NCI-H510A (cell line): ENCODE data around the gene DEFB129.
"Not testable (repeated sequence)": the region's sequence is repeated elsewhere in the genome, so short reads cannot be mapped to it uniquely, and the experiment has no call there.

ENCODE experiments used
- DNase-seq: peaks from one replicate; lab custom pipeline; 2025; lab: John Stamatoyannopoulos, UW

DEFB129 gene, protein sequence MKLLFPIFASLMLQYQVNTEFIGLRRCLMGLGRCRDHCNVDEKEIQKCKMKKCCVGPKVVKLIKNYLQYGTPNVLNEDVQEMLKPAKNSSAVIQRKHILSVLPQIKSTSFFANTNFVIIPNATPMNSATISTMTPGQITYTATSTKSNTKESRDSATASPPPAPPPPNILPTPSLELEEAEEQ

DNA sequence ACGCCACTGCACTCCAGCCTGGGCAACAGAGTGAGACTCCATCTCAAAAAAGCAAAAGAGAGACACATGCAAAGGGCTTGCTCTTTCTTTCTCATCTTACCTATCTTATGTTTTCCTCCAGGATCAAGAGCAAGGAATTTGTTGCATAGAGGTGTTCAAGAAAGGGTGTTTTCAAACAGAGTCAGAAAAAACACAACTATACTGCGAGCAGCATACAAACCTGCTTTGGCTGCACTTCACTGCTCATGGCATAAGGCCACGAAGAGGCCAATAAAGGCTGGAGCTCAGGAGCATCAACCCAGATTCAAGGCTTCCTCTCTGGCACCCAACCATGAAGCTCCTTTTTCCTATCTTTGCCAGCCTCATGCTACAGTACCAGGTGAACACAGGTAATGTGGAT lies at the start of gene DEFB129:
DEFB129 (plus strand) TSS at position 301 of the 400 bp plus-strand sequence; CDS start at position 332, 31 bp downstream.
- DNase-seq = no peak

DNA sequence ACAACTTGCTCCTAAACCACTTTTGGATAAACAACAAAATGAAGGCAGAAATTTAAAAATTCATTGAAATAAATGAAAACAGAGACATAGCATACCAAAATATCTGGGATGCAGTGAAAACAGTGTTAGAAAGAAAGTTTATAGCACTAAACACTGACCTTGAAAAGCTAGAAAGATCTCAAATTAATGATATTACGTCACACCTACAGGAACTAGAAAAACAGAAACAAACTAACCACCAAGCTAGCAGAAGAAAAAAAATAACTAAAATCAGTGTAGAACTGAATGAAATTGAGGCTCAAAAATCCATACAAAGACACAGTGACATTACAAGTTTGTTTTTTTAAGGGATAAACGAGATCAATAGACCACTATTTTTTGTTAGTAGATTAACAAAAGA lies 42.8 kb upstream of the DEFB129 start:
- no peak for DNase-seq

DNA sequence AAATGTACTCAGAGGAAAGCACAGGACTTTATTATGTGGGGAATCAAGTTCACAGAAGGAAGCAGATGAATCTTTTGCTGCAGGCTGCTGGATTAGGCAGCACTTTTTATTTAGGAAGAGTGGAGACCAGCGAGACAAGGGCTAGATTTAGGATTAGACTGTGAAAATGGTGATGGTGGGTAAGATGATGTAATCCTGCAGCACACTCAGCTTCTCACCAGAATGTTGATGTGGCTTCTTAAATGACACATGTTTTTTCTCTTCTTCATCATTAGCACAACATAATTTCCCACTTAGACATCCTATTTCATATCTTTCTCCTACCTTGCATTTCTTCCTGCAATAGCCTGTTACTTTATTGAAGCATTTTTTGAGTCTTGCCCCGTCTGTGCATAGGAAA lies 39.3 kb upstream of the DEFB129 start:
- no peak for DNase-seq

DNA sequence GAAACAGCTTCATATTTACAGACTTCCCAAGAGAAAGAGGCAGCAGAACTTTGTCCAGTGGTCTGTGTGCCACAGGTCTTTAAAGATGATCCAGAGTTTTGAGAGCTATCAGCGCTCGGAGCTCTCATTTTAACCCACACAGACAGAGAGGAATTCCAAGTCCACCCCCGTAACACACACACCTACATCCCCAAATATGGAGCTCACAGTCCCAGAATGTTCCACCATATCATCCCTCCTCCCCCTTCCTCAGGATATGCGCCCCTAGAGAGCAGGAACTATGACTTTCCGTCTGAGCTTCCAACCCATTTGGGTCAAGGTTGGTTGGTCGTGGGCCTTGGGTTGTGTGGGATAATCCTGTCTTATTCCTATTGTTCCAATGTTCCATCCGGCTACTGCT lies 37.4 kb upstream of the DEFB129 start, which contains the start of gene DEFB128:
DEFB128 (minus strand) TSS at position 101 of the 400 bp plus-strand sequence; CDS start at position 13, 88 bp downstream.
- DNase-seq = no peak

DNA sequence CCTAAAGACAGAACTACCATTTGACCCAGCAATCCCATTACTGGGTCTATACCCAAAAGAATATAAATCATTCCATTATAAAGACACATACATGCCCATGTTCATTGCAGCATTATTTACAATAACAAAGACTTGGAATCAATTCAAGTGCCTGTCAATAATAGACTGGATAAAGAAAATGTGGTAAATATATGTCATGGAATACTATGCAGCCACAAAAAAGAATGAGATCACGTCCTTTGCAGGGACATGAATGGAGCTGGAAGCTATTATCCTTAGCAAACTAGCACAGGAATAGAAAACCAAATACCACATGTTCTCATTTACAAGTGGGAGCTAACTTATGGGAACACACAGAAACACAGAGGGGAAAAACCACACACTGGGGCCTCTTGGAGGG lies 28.8 kb upstream of the DEFB129 start:
- DNase-seq = no peak

DNA sequence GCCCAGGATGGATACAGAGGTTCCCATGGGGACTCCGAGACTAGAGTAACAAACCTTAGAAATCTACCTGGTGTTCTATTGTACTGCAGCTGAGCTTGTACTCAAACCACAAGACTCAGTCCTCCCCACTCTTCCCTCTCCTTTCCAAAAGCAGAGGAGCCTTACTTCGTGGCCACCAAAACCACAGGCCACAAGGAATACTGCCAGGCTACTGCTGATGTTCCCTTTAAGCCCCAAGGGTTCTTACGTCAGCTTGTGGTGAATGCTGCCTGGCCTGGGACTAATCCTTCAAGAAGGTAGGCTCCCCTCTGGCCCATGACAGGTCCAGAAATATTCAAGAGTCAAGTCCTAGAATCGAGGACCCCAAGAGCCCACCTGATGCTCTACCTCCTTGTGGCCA lies 27.1 kb upstream of the DEFB129 start:
- DNase-seq = no peak

DNA sequence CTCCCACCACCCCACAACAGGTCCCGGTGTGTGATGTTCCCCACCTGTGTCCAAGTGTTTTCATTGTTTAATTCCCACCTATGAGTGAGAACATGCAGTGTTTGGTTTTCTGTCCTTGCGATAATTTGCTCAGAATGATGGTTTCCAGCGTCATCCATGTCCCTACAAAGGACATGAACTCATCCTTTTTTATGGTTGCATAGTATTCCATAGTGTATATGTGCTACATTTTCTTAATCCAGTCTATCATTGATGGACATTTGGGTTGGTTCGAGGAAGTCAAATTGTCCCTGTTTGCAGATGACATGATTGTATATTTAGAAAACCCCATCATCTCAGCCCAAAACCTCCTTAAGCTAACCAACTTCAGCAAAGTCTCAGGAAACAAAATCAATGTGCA lies 23.4 kb upstream of the DEFB129 start:
- not testable (repeated sequence) for DNase-seq

DNA sequence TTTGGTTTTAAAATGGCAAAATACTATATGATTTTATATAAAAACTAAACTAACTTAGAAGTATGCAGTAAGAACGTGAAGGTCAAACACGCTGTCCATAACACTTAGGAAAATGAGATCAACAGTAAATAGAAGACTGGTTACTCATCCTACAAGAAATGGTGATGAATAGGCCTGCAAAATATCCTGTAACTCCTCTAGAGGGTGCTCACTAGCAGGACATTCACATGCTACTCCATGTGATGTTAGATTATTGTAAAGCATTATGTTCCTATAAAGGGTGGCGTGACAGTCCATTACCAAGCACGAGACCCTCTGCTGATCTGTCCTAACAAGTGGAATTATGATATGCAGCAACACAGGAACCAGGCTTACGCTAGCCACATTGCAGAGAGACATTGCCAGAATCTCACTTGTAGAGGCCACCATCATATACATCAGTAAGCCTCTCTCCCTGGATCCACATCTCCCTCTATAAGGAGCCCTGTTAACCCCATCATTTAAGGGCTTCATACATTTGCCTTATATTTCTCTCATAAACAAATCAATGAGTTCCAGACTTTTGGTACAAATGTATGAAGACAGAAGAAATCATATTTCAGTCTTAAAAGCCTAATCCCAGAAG lies 18.0 kb upstream of the DEFB129 start:
- peak; percentile 4 for DNase-seq

DNA sequence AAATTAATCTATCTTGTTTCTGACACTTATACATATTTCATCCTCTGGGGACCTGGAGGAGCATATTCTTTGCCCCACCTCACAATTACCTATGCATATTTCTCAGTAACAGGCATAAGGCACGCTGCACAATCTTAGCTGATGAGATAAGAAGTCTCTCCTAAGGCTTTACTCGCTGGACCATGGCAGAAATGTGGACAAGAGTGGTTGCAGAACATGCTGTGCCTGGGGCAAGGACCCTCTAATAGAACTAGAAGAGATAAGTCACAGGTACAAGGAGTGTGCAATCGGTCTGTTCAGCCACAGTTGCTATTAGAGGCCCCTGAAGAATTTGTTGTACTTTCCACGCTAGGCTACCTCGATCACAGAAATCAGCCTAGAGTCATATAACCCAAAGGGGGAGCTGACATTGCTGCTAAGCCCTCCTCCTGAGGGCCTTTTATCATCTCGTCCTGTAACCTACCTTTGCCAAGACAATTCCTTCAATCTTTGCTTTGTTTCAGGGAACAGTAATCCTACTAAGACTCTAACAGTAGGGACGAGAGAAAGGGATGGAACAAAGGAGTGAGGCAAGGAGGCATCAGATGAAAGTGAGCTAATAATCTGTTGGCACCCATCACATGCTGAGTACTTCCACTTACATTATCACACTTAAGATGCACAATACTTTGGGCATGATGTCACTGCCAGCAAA lies 16.1 kb upstream of the DEFB129 start:
- DNase-seq = no peak

DNA sequence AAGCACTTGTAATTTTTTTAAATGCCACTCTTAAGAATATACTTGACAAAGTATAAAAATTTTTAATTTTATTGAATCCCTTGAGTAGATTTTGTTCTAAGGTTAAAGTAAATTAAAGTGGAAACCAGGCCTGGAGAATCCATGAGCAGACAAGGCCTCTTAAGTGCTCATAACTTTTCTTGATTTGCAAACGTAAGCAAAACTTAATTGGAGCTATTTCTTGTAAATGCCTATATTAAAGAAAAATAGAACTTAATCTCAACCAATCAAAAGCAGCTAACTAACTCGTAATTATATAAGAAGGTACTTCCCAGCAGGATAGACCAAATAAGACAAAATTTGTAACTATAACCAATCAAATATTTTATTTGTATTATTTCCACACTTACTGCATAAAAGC lies 12.7 kb upstream of the DEFB129 start:
- DNase-seq = no peak

DNA sequence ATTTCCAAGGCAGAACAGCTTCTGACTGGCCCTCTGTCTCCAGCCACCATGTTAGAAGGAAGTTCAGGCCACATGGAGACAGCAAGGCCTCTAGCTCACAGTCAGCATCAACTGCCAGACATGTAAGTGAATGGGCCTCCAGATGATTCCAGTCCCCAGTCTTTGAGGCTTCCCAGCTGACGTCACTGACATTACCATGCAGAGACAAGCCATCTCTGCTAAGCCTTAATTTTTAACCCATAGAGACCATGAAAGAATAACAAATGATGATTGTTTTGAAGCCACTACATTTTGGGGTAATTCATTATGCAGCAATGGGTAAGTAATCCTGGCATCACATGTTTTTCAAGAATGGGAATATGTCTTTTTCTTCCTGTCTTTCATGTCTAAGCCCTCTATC lies 11.3 kb upstream of the DEFB129 start:
- no peak for DNase-seq

DNA sequence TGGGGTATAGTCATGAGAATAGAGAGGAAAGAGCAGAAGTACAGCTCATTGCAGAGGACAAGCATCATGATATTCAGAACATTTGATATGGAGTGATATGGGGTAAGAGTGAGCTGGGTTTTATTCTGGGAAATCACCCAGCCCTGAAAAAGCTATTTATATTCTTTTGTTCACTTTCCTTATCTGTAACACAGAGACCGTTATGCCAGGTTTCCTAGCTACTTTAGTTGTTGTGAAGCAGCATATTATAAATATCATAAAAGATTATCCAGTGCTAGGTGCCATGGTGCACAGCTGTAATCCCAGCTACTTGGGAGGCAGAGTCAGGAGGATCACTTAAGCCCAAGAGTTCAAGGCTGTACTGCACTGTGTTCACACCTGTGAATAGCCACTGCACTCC lies 9.8 kb upstream of the DEFB129 start:
- DNase-seq = no peak

DNA sequence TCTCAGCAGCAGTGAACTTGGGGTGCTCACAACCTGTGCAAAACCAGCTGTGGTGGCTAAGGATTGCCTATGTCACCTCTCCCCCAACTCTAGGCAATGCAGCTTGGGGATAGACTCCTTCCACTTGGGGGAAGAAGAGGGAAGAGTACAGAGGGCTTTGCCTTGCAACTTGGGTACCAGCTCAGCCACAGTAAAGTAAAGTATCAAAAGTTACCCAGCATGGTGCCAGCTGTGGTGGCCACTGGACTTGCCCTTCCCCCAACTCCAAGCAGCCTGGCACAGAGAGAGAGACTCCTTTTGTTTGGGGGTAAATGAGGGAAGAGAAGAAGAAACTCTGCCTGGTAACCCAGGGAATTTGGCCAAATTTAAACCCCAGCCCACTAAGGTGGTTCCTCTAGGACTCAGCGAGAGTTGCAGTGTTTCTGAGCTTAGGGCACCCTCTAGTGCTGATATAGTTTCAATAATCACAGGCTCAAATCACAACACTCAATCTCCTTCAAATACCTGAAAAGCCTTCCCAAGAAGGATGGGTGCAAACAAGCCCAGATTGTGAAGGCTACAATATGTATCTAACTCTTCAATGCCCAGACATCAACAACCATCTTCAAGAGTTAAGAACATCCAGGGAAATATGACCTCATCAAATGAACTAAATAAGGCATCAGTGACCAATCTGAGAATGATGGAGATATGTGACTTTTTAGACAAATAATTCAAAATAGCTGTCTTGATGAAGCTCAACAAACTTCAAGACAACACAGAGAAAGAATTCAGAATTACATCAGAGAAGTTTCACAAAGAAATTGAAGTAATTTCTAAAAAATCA lies 7.6 kb upstream of the DEFB129 start:
- no peak for DNase-seq

DNA sequence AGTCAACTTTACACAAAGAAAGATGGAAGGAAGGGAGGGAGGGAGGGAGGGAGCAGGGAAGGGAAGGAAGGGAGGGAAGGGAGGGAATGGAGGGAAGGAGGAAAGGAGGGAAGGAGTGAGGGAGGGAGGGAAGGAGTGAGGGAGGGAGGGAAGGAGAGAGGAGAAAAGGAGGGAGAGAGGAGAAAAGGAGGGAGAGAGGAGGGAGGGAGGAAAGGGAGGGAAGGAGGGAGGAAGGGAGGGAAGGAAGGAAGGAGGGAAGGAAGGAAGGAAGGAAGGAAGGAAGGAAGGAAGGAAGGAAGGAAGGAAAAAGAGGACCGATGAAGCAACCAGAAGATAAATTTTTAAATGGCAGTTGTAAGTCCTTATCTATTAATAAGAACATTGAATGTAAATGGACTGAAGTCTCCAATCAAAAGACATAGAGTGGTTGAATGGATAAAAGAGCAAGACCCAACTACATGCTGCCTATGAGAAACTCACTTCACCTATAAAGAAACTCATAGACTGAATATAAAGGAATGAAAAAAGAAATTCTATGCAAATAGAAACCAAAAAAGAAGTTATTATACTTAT lies 5.7 kb upstream of the DEFB129 start:
- no peak for DNase-seq

DNA sequence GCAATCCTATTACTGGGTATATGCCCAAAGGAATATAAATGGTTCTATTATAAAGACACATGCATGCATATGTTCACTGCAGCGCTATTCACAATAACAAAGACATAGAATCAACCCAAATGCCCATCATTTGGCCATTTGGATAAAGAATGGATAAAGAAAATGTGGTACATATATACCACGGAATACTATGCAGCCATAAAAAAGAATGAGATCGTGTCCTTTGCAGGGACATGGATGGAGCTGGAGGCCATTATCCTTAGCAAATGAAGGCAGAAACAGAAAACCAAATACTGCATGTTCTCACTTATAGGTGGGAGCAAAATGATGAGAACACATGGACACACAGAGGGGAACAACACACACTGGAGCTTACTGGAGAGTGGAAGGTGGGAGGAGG lies 1.2 kb upstream of the DEFB129 start:
- DNase-seq = not testable (repeated sequence)

DNA sequence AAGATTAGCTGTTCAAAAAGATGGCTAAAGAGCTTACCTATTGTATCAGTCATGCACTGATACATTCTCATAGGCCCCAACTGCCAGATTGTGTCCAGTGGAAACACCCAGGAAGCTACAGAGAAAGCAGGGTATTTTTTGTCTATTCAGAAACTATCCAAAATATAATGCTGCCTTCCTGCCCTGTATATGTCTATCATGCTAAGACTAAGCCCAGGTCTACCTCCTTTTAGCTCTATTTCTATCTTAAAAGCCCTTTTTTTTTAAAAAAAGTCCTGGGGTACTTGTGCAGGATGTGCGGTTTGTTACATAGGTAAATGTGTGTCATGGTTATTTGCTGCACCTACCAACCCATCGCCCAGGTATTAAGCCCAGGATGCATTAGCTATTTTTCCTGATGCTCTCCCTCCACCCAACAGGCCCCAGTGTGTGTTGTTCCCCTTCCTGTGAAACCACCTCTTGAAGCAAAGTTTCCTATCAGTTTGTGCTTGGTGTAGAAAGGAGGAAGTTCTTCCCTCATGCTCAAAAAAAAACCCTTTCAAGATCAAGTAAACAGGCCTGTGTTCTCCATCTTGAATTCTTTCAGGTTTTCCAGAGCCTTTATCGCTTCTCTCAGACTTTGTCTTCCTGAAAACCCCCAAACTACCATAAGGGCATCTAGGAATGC lies 514 bp downstream of the DEFB129 start:
- no peak for DNase-seq

DNA sequence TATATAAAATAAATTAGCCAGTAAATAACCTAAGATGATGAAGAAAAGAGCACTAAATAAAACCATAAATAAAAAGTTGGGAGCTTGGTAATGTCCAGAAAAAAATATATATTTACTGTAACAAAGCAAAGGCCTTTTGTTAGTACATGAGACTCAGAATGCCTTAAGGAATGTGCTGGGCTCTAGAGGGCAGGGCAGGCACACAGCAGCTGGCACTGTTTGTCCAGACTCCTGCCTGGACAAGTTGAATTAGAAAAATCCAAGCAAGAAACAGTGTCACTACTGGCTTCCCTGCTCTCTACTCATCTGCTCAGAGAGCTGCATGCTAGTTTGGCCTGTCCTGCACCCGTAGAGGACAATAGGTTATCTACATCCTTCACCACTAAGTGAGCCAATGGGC lies 8.8 kb downstream of the DEFB129 start:
- no peak for DNase-seq

DNA sequence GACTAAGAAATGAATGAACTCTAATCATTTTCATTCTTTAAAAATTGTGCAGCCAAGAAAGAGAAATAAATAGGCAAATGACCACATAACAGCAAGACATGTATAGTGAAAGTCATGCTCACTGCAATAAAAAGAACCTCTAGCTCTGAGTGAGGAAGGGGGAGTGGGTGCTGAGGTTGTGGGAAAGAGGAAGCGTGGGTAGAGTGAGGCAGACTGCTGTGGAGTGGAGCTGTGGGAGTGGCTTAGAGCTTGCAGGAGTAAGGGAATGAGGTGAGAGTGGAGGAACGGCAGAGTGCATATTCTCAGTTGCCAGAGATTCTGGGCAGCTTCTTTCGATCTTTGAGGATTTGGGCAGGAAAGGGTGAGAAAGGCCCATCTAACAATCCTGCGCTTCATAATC lies 10.4 kb downstream of the DEFB129 start:
- no peak for DNase-seq

DNA sequence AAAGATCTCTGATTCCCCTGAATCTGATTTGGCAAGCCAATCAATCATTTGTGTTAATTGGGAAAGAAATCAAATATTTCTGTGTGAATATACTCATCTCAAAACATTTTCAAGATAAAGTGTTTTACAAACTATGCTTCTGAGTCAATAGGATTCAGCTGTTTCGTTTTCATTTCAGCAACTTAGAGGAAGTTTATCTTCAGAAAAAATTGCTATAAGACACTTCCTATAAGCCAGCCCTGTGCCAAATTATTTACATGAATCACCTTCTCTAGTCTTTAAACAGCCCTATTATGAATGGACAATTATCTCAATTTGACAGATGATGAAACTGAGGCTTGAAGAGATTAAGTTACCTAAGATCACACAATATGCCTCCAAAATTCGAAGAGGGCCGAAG lies 10.9 kb downstream of the DEFB129 start:
- no peak for DNase-seq

DNA sequence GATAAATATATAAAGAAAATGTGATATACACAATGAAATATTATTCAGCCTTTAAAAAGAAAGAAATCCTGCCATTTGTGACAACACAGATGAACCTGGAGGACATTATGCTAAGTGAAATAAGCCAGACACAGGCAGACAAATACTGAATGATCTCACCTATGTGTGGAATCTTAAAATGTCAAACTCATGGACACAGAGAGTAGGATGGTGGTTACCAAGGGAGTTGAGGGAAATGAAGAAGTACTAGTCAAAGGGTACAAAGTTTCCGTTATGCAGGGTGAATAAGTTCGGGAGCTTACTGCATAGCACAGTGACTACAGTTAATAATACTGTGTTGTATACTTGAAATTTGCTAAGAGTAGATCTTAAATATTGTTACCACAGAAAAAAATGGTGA lies 15.8 kb downstream of the DEFB129 start:
- no peak for DNase-seq

DNA sequence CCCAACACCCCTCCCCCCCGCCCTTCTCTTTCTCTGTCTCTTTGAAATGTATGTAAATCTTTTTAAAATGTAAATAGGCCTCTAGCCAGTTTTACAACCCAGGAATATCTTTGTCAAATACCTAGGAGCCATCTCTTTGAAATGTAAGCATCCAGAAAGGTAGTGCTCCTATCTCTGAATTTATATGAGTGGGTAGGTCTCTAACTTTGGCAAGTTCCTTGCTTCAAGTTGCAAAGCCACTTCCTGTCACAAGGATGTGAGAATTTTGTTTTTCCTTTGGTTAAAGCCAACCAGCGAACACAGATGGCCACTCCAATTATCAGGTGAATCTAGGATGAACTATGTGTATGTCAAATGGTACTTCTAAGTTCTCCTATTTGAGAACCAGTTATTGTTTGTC lies 24.3 kb downstream of the DEFB129 start:
- no peak for DNase-seq

DNA sequence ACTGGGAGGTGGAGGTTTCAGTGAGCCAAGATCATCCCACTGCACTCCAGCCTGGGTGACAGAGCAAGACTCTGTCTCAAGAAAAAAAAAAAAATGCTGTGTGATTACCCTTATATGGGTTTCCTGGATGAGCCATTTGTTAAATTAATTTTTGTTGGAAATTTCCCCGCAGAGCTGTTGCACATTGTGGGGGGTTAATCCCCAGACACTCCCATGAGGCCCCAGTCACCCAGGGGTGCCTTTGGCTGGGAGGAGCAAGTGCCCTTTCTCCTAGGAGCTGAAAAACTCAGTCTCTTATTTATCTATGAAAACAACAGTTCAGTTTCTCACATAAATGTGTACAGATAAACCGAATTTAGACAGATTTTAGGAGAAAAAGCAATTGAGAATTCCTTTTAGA lies 25.7 kb downstream of the DEFB129 start:
- no peak for DNase-seq
